Natural killer cell (primary cell): ENCODE data around the gene TPX2. TPM values are rescaled to one million over a fixed set of nuclear protein-coding genes. Genes with fewer than 3 reads are reported as not detected.
"Not testable (repeated sequence)": the region's sequence is repeated elsewhere in the genome, so short reads cannot be mapped to it uniquely, and the experiment has no call there.

Experiments used
- ATAC-seq, 3 donors: fragments of 150-1000 bp in 2 of 3; fragments of 200-7000 bp in 1 of 3; cut with Tn5 transposase; 1 replicate in 1 of 3; 2 replicates in 2 of 3; pipeline ENCODE4 v1.10.0; 2021; ENCODE audit warnings: mild to moderate bottlenecking in 2 of 3, moderate library complexity in 2 of 3
- DNase-seq, 2 donors: peaks; one replicate each; pipeline versions ENCODE4 v3.0.0 to v3.0.0-alpha.2; 2013 to 2021; ENCODE audit warnings: mixed read lengths in 1 of 2
- H3K27ac ChIP-seq: one replicate; pipeline ENCODE4 v1.5.1; 2013; ENCODE audit warnings: mild to moderate bottlenecking, low read length
- H3K27me3 ChIP-seq: one replicate; pipeline ENCODE4 v1.6.1; 2013; ENCODE audit warnings: low read length; ENCODE audit not compliant: control insufficient read depth, insufficient read depth
- H3K36me3 ChIP-seq: one replicate; pipeline ENCODE4 v1.6.1; 2013; ENCODE audit warnings: low read length; ENCODE audit not compliant: control insufficient read depth, insufficient read depth
- H3K4me1 ChIP-seq: one replicate; pipeline ENCODE4 v1.6.1; 2013; ENCODE audit warnings: low read length; ENCODE audit not compliant: control insufficient read depth, insufficient read depth
- H3K4me3 ChIP-seq: one replicate; pipeline ENCODE4 v1.5.1; 2013; ENCODE audit warnings: low read length
- H3K9me3 ChIP-seq: one replicate; pipeline ENCODE4 v1.6.1; 2013; ENCODE audit warnings: low read length; ENCODE audit not compliant: control insufficient read depth, insufficient read depth
- H3K27ac Mint-ChIP-seq, 2 donors: one replicate each; pipeline ENCODE4 v1.8.0; 2022; ENCODE audit warnings: mild to moderate bottlenecking in 2 of 2, mixed read lengths in 2 of 2, moderate library complexity in 1 of 2
- H3K27me3 Mint-ChIP-seq, 2 donors: one replicate each; pipeline ENCODE4 v1.8.0; 2022; ENCODE audit warnings: low read depth in 2 of 2, mixed read lengths in 2 of 2
- H3K36me3 Mint-ChIP-seq: one replicate; pipeline ENCODE4 v1.8.0; 2022; ENCODE audit warnings: mixed read lengths
- H3K4me1 Mint-ChIP-seq, 2 donors: one replicate each; pipeline ENCODE4 v1.8.0; 2022; ENCODE audit warnings: mixed read lengths in 2 of 2
- H3K4me3 Mint-ChIP-seq: one replicate; pipeline ENCODE4 v1.8.0; 2022; ENCODE audit warnings: mild to moderate bottlenecking, moderate library complexity, mixed read lengths
- H3K9me3 Mint-ChIP-seq, 2 donors: one replicate each; pipeline ENCODE4 v1.8.0; 2022; ENCODE audit warnings: mixed read lengths in 2 of 2
- CTCF ChIP-seq: fragments of 200-600 bp; IDR thresholded peaks from one replicate; pipeline ENCODE4 v1.8.0; 2022; ENCODE audit warnings: antibody characterized with exemption
- WGBS: methylation state at CpG from one replicate; pipeline ENCODE4 v1.1.7; 2013; ENCODE audit warnings: missing lambda C conversion rate; ENCODE audit not compliant: insufficient coverage; 5-methylcytosine and 5-hydroxymethylcytosine counted together
- intact Hi-C: fragments of 100-400 bp; cut with micrococcal nuclease; formaldehyde crosslinking; loops from one replicate; pipeline ENCODE4 v1.14.2; 2022
- total RNA-seq, 4 donors: library from RNA; stranded (reverse); fragments of 120-200 nt in 1 of 4; gene quantifications; one replicate each; pipeline versions ENCODE4 v1.2.3 to v1.2.4, GENCODE V29; 2013 to 2022

TPX2 gene
- total RNA-seq, 3 donors from 2014 or later (not counting 1 experiment from before 2014, with no cell fraction given): 2.2 to 4.2 (median 2.2) TPM

GRCh38 chr20:31826074-31826473 is 87.0 kb downstream of the TPX2 start:
- H3K36me3 Mint-ChIP-seq: no peaks in the 10 kb centered on the region
- H3K4me3 Mint-ChIP-seq: no peak overlapping the region
- intact Hi-C loops: no loop called here

GRCh38 chr20:31827059-31827458 is 88.0 kb downstream of the TPX2 start:
- DNase-seq: no peak
- Mint-ChIP-seq H3K4me3 (no peak overlapping the region), H3K27ac (no peak overlapping the region), H3K9me3 (no peaks in the 10 kb centered on the region), H3K27me3 (peaks cover 0 to 3% of the 10 kb centered on the region in 2 donors), H3K36me3 (no peaks in the 10 kb centered on the region), H3K4me1 (peaks cover 0 to 6% of the 10 kb centered on the region in 2 donors)
- ATAC-seq: no peak
- TF ChIP-seq CTCF: no peak
- Histone ChIP-seq H3K9me3 (no peaks in the 10 kb centered on the region), H3K4me3 (no peak overlapping the region), H3K36me3 (no peaks in the 10 kb centered on the region), H3K27ac (no peak overlapping the region), H3K27me3 (no peaks in the 10 kb centered on the region), H3K4me1 (peaks cover 7% of the 10 kb centered on the region)
- intact Hi-C loops: no loop called here
- WGBS: 88% methylated on average over 2 of the region's 2 CpGs

More at GRCh38 chr20:31826074-31826473, 87.0 kb downstream of the TPX2 start:
- WGBS: 92% methylated on average over 5 of the region's 5 CpGs
- H3K9me3 ChIP-seq: no peaks in the 10 kb centered on the region
- H3K27ac Mint-ChIP-seq: no peak overlapping the region
- peaks cover 0 to 4% of the 10 kb centered on the region in 2 donors for H3K27me3 Mint-ChIP-seq
- peaks cover 0 to 6% of the 10 kb centered on the region in 2 donors for H3K4me1 Mint-ChIP-seq
- TF ChIP-seq CTCF: no peak
- no peaks in the 10 kb centered on the region for H3K36me3 ChIP-seq
- ATAC-seq: no peak
- H3K27me3 ChIP-seq: no peaks in the 10 kb centered on the region
- DNase-seq: no peak
- no peaks in the 10 kb centered on the region for H3K9me3 Mint-ChIP-seq
- no peak overlapping the region for H3K27ac ChIP-seq
- H3K4me1 ChIP-seq: peaks cover 7% of the 10 kb centered on the region
- no peak overlapping the region for H3K4me3 ChIP-seq

GRCh38 chr20:31828016-31828415 is 88.9 kb downstream of the TPX2 start:
- H3K4me1 Mint-ChIP-seq, ATAC-seq, H3K36me3 Mint-ChIP-seq: not testable (repeated sequence)

GRCh38 chr20:31829731-31830130 is 90.6 kb downstream of the TPX2 start:
- H3K36me3 Mint-ChIP-seq: no peaks in the 10 kb centered on the region
- Histone ChIP-seq H3K4me1 (peaks cover 14% of the 10 kb centered on the region), H3K27ac (no peak overlapping the region), H3K9me3 (no peaks in the 10 kb centered on the region), H3K27me3 (peaks cover 2% of the 10 kb centered on the region), H3K4me3 (no peak overlapping the region), H3K36me3 (no peaks in the 10 kb centered on the region)
- no peak for DNase-seq
- peaks cover 0 to 5% of the 10 kb centered on the region in 2 donors for H3K27me3 Mint-ChIP-seq
- H3K4me1 Mint-ChIP-seq: peaks cover 3 to 8% of the 10 kb centered on the region in 2 donors
- ATAC-seq: no peak
- no peak for TF ChIP-seq CTCF
- intact Hi-C loops: no loop called here
- no peaks in the 10 kb centered on the region for H3K9me3 Mint-ChIP-seq
- no peak overlapping the region for H3K27ac Mint-ChIP-seq
- H3K4me3 Mint-ChIP-seq: no peak overlapping the region
- 87% methylated on average over 6 of the region's 6 CpGs for WGBS

More at GRCh38 chr20:31828016-31828415, 88.9 kb downstream of the TPX2 start:
- H3K4me3 ChIP-seq, H3K27ac ChIP-seq, intact Hi-C loops, H3K27me3 ChIP-seq, H3K27ac Mint-ChIP-seq, DNase-seq, H3K9me3 ChIP-seq, H3K4me1 ChIP-seq, H3K4me3 Mint-ChIP-seq, H3K27me3 Mint-ChIP-seq, H3K9me3 Mint-ChIP-seq, H3K36me3 ChIP-seq: not testable (repeated sequence)
- WGBS: 95% methylated on average over 11 of the region's 11 CpGs
